Measurements from ENCODE around the gene USH2A.
A peak's percentile ranks its signal among the peaks of the same experiment; 100 is the strongest.

Gene USH2A

GRCh38 chr1:215895893-215896292 lies 527.4 kb downstream of the USH2A start:
- no peak for TF ChIP-seq CTCF (IDR thresholded peaks at IDR 0.05; ENCODE audit: insufficient read depth, low read length, poor library complexity, severe bottlenecking)
- no peaks in the 10 kb centered on the region for H3K36me3 ChIP-seq (ENCODE audit: control insufficient read depth, insufficient read depth, low read length)
- no peak overlapping the region for H3K4me3 ChIP-seq (replicated peaks; ENCODE audit: low read depth, low read length)
- H3K27me3 ChIP-seq (replicated peaks; ENCODE audit: control insufficient read depth, insufficient read depth, low read length), result no peaks in the 10 kb centered on the region
- no peak for DNase-seq (ENCODE audit: extremely low read depth, insufficient read length)

- Histone ChIP-seq H3K4me3 (replicated peaks; ENCODE audit: low read depth, low read length) (no peak overlapping the region), H3K36me3 (ENCODE audit: control insufficient read depth, insufficient read depth, low read length) (no peaks in the 10 kb centered on the region), H3K27me3 (replicated peaks; ENCODE audit: control insufficient read depth, insufficient read depth, low read length) (no peaks in the 10 kb centered on the region)
- no peak for TF ChIP-seq CTCF (IDR thresholded peaks at IDR 0.05; ENCODE audit: insufficient read depth, low read length, poor library complexity, severe bottlenecking)
- DNase-seq (ENCODE audit: extremely low read depth, insufficient read length), result no peak
Measured at GRCh38 chr1:215895276-215895675, 528.0 kb downstream of the USH2A start.

GRCh38 chr1:215894617-215895016 lies 528.6 kb downstream of the USH2A start:
- Histone ChIP-seq H3K27me3 (replicated peaks; ENCODE audit: control insufficient read depth, insufficient read depth, low read length) (no peaks in the 10 kb centered on the region), H3K36me3 (ENCODE audit: control insufficient read depth, insufficient read depth, low read length) (no peaks in the 10 kb centered on the region)
- DNase-seq (ENCODE audit: extremely low read depth, insufficient read length), result no peak

GRCh38 chr1:215891266-215892057 lies 531.8 kb downstream of the USH2A start:
- DNase-seq (ENCODE audit: extremely low read depth, insufficient read length), result peak; percentile 22
- Histone ChIP-seq H3K36me3 (ENCODE audit: control insufficient read depth, insufficient read depth, low read length) (no peaks in the 10 kb centered on the region), H3K27me3 (replicated peaks; ENCODE audit: control insufficient read depth, insufficient read depth, low read length) (no peaks in the 10 kb centered on the region), H3K4me3 (replicated peaks; ENCODE audit: low read depth, low read length) (no peak overlapping the region)
- no peak for TF ChIP-seq CTCF (IDR thresholded peaks at IDR 0.05; ENCODE audit: insufficient read depth, low read length, poor library complexity, severe bottlenecking)

More at GRCh38 chr1:215894617-215895016, 528.6 kb downstream of the USH2A start:
- no peak for TF ChIP-seq CTCF (IDR thresholded peaks at IDR 0.05; ENCODE audit: insufficient read depth, low read length, poor library complexity, severe bottlenecking)
- H3K4me3 ChIP-seq (replicated peaks; ENCODE audit: low read depth, low read length), result no peak overlapping the region

GRCh38 chr1:215890438-215890837 lies 532.8 kb downstream of the USH2A start:
- Histone ChIP-seq H3K4me3 (replicated peaks; ENCODE audit: low read depth, low read length) (no peak overlapping the region), H3K27me3 (replicated peaks; ENCODE audit: control insufficient read depth, insufficient read depth, low read length) (no peaks in the 10 kb centered on the region), H3K36me3 (ENCODE audit: control insufficient read depth, insufficient read depth, low read length) (no peaks in the 10 kb centered on the region)
- TF ChIP-seq CTCF (IDR thresholded peaks at IDR 0.05; ENCODE audit: insufficient read depth, low read length, poor library complexity, severe bottlenecking), result no peak
- no peak for DNase-seq (ENCODE audit: extremely low read depth, insufficient read length)
